Middle frontal gyrus (tissue), 1 donor: ENCODE results near the gene CDKAL1.
"Not testable (repeated sequence)": the region's sequence is repeated elsewhere in the genome, so short reads cannot be mapped to it uniquely, and the experiment has no call there.

ENCODE experiments used
- DNase-seq: peaks from one replicate; pipeline ENCODE4 v3.0.0-alpha.2; 2015; ENCODE audit warnings: low spot score; ENCODE audit errors: extremely low spot score

The CDKAL1 gene

GRCh38 chr6:20915626-20916025 is 381.4 kb downstream of the CDKAL1 start:
- no peak for DNase-seq

- no peak for DNase-seq
Observed at GRCh38 chr6:20916086-20916485, 381.8 kb downstream of the CDKAL1 start.

- no peak for DNase-seq
Observed at GRCh38 chr6:20918868-20919267, 384.6 kb downstream of the CDKAL1 start.

- no peak for DNase-seq
Observed at GRCh38 chr6:20919677-20920385, 385.6 kb downstream of the CDKAL1 start.

- no peak for DNase-seq
Observed at GRCh38 chr6:20921578-20921977, 387.3 kb downstream of the CDKAL1 start.

- no peak for DNase-seq
Observed at GRCh38 chr6:20922743-20923142, 388.5 kb downstream of the CDKAL1 start.

GRCh38 chr6:20924094-20924493 is 389.8 kb downstream of the CDKAL1 start:
- not testable (repeated sequence) for DNase-seq

- DNase-seq, result no peak
Observed at GRCh38 chr6:20924911-20925543, 390.8 kb downstream of the CDKAL1 start.

- no peak for DNase-seq
Observed at GRCh38 chr6:20927130-20927860, 393.0 kb downstream of the CDKAL1 start.

- DNase-seq, result no peak
Observed at GRCh38 chr6:20929283-20929682, 395.0 kb downstream of the CDKAL1 start.

- DNase-seq, result no peak
Observed at GRCh38 chr6:20931093-20931492, 396.8 kb downstream of the CDKAL1 start.

- no peak for DNase-seq
Observed at GRCh38 chr6:20931772-20932171, 397.5 kb downstream of the CDKAL1 start.

- DNase-seq, result no peak
Observed at GRCh38 chr6:20932284-20932683, 398.0 kb downstream of the CDKAL1 start.

GRCh38 chr6:20933057-20933788 is 399.0 kb downstream of the CDKAL1 start:
- no peak for DNase-seq

GRCh38 chr6:20936949-20937348 is 402.7 kb downstream of the CDKAL1 start:
- no peak for DNase-seq

- no peak for DNase-seq
Observed at GRCh38 chr6:20939161-20939775, 405.0 kb downstream of the CDKAL1 start.

GRCh38 chr6:20943040-20943627 is 408.9 kb downstream of the CDKAL1 start:
- no peak for DNase-seq

GRCh38 chr6:20943922-20944321 is 409.7 kb downstream of the CDKAL1 start:
- DNase-seq, result no peak

GRCh38 chr6:20946022-20946421 is 411.8 kb downstream of the CDKAL1 start:
- DNase-seq, result no peak

- no peak for DNase-seq
Observed at GRCh38 chr6:20946890-20947289, 412.6 kb downstream of the CDKAL1 start.

GRCh38 chr6:20947977-20948376 is 413.7 kb downstream of the CDKAL1 start:
- no peak for DNase-seq
